DMS114 treated with DMSO at 0.1 percent for 48 hours (cell line): Measurements from ENCODE around the gene TMPRSS6.
"Not testable (repeated sequence)": the region's sequence is repeated elsewhere in the genome, so short reads cannot be mapped to it uniquely, and the experiment has no call there.

ENCODE experiments used
- DNase-seq: peaks from one replicate; lab custom pipeline; 2025; ENCODE audit not compliant: unreplicated experiment; lab: John Stamatoyannopoulos, UW

The TMPRSS6 gene

GRCh38 chr22:37090920-37091695 is 18.4 kb downstream of the TMPRSS6 start:
- no peak for DNase-seq

DNA sequence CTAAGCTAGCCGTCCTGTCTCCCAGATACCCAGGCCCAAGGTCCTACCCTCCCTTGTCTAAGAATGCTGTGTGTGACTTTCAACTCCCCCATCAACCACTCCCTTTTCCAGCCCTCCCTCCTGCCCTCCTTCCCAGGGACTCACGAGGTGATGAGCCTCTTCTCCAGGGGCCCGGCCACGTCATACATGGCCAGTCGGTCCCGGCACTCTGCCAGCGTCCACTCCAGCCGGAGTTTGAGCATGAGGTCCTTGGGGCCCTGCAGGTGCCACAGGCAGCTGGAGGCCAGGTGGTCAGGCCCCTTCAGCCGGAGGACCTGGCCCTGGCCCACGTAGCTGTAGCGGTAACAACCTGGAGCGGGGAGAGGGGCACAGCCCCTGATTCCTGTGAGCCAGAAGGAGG is 20.1 kb downstream of the TMPRSS6 start:
- no peak for DNase-seq

GRCh38 chr22:37088750-37089408 is 20.6 kb downstream of the TMPRSS6 start:
- DNase-seq, result no peak

DNA sequence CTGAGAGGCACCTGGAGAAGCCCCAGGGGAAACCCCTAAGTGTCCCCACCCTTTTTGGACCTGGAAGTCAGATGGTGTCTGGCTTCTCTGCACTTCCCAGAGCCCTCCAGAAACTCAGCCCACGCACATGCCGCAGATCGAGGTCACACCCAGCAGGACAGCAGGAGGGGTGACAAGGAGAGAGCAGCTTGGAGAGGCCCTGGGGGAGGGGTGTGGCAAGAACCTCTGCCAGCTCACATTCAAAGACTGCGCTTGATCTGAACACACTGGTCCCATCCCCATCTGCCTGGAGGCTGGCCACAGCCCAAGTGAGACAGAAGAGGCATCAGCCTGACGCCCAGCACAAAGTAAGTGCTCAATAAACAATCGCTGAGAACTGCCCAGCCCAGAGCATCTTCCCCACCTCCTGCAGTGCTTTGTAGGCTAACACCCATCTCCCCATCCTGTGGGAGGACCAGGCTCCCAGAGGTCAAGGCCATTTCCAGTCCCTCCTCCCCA is 21.4 kb downstream of the TMPRSS6 start:
- no peak for DNase-seq

DNA sequence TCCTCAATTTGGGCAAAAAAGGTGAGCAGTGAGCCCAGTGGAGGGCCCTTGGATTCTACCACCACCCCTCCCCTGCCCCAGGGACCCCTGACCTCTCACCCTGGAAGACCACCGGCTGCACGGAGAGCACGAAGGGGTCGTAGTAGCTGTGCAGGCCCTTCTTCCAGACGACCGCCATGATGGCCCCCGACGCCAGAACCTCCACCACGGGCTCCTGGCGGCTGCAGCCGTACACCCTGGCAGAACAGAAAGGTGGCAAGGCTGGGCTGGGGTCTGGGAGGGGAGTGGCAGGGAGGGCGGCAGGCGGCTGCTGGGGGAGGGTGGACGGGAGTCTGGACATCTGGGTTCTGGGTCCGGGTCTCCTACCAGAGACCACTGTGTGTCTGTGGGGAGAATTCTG is 23.3 kb downstream of the TMPRSS6 start:
- DNase-seq, result no peak

- DNase-seq, result no peak
Measured at GRCh38 chr22:37084385-37084784, 25.1 kb downstream of the TMPRSS6 start.

- DNase-seq, result no peak
Measured at GRCh38 chr22:37083914-37084313, 25.6 kb downstream of the TMPRSS6 start.

GRCh38 chr22:37082251-37082873 is 27.2 kb downstream of the TMPRSS6 start:
- no peak for DNase-seq

- DNase-seq, result no peak
Measured at GRCh38 chr22:37080838-37081237, 28.7 kb downstream of the TMPRSS6 start.

GRCh38 chr22:37080438-37080837 is 29.1 kb downstream of the TMPRSS6 start:
- DNase-seq, result no peak

GRCh38 chr22:37079668-37080171 is 29.8 kb downstream of the TMPRSS6 start:
- DNase-seq, result no peak

DNA sequence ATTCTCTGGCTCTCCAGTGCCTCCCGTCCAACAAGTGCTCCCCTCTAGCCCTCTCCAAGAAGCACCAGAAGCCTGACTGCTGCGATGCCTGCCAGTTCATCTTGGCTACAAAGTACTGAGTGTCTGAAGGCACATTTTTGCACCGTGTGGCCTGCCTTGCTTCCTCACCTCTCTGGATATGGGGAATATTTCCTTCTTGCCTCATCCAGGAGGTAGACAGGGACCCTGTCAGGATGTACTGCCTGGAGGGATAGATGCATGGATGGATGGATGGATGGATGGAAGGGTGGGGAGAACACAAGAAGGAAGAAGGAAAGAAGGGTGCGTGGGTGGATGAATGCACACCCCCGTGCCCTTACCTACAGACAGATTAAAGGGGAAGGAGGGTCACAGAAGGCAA is 30.4 kb downstream of the TMPRSS6 start:
- no peak for DNase-seq

GRCh38 chr22:37077802-37078448 is 31.6 kb downstream of the TMPRSS6 start:
- no peak for DNase-seq

- DNase-seq, result no peak
Measured at GRCh38 chr22:37075822-37076433, 33.6 kb downstream of the TMPRSS6 start.

- DNase-seq, result no peak
Measured at GRCh38 chr22:37075046-37075445, 34.5 kb downstream of the TMPRSS6 start.

DNA sequence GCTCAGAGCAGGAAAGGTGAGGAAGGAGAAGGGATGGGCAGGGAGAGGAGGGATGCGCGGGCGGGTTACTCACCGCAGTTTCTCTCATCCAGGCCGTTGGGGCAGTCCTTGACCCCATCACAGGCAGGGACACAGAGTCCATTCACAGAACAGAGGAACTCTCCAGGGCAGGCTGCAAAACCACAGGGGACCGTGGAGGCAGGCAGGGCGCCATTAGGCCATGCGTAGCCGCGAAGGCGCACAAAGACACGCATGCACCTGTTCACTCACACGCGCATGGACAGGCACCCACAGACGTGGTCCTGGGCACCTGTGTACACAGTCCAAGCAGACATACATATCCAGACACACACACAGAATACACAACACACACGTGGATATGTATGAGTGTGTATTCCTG is 35.0 kb downstream of the TMPRSS6 start:
- DNase-seq, result no peak

GRCh38 chr22:37072673-37073072 is 36.8 kb downstream of the TMPRSS6 start:
- DNase-seq, result no peak

- DNase-seq, result not testable (repeated sequence)
Measured at GRCh38 chr22:37071850-37072592, 37.5 kb downstream of the TMPRSS6 start.

DNA sequence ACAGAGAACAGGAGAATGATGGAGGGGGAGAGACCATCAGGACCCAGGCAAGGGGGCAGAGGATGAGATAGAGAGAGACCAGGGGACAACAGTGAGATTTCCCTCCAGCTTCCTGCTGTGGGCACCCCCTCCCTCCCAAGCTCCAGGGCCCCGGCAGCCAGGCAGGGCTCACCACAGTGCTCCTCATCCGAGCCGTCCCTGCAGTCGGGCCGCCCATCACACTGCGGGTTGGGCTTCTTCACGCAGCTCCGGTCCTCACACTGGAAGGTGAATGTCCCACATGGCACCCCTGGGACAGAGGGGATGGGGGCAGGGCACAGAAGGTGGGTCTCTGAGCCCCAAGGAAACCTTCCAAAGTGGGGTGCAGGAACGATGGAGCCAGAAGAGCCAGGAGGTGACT is 38.8 kb downstream of the TMPRSS6 start:
- no peak for DNase-seq

- no peak for DNase-seq
Measured at GRCh38 chr22:37070334-37070733, 39.2 kb downstream of the TMPRSS6 start.
